Urinary bladder (tissue), 4 donors: ENCODE measurements around the gene RTL5. TPM values are rescaled to one million over a fixed set of nuclear protein-coding genes. Genes with fewer than 3 reads are reported as not detected.

ENCODE experiments used
- DNase-seq: peaks from one replicate; pipeline ENCODE4 v3.0.0-alpha.2; 2015; ENCODE audit errors: extremely low spot score
- H3K27ac ChIP-seq: one replicate; pipeline ENCODE4 v1.5.1; 2013; ENCODE audit warnings: low read depth, mild to moderate bottlenecking, moderate library complexity
- H3K36me3 ChIP-seq: one replicate; pipeline ENCODE4 v1.6.1; 2013; ENCODE audit warnings: mild to moderate bottlenecking, moderate library complexity; ENCODE audit not compliant: insufficient read depth
- H3K4me1 ChIP-seq: one replicate; pipeline ENCODE4 v1.6.1; 2013; ENCODE audit warnings: mild to moderate bottlenecking, moderate library complexity; ENCODE audit not compliant: insufficient read depth
- H3K4me3 ChIP-seq: one replicate; pipeline ENCODE4 v1.5.1; 2013; ENCODE audit warnings: low read depth, low read length
- WGBS: extraction: QIAGEN DNeasy Blood & Tissue Kit; methylation state at CpG from one replicate; pipeline ENCODE4 v1.1.7; 2013; 5-methylcytosine and 5-hydroxymethylcytosine counted together
- polyA plus RNA-seq: library from polyadenylated mRNA; stranded (reverse); fragments of 200-250 nt; gene quantifications from one replicate; pipeline ENCODE4 v1.2.3, GENCODE V29; 2013
- total RNA-seq: library from RNA; depleted of rRNA; stranded (reverse); fragments of >200 nt; gene quantifications from one replicate; pipeline ENCODE4 v1.2.3, GENCODE V29; 2014
- donor health status: healthy with polysubstance abuse.
- donor health status: healthy.

Gene RTL5
- total and polyA plus RNA-seq, 2 donors = 4.8 to 10.0 TPM

- no peak overlapping the region for H3K27ac ChIP-seq
- no peaks in the 10 kb centered on the region for H3K36me3 ChIP-seq
- DNase-seq = no peak
- H3K4me3 ChIP-seq = no peak overlapping the region
- 36% methylated on average over 6 of the region's 6 CpGs for WGBS
- peaks cover 3% of the 10 kb centered on the region for H3K4me1 ChIP-seq
Observed at GRCh38 chrX:72125331-72126047, 6.2 kb downstream of the RTL5 start.

- H3K4me3 ChIP-seq = no peak overlapping the region
- H3K4me1 ChIP-seq = peaks cover 3% of the 10 kb centered on the region
- H3K36me3 ChIP-seq = no peaks in the 10 kb centered on the region
- no peak for DNase-seq
- 69% methylated on average over 8 of the region's 8 CpGs for WGBS
- H3K27ac ChIP-seq = no peak overlapping the region
Observed at GRCh38 chrX:72124540-72125201, 7.0 kb downstream of the RTL5 start.

GRCh38 chrX:72123471-72124185 is 8.1 kb downstream of the RTL5 start:
- H3K36me3 ChIP-seq = no peaks in the 10 kb centered on the region
- WGBS = 37% methylated on average over 11 of the region's 11 CpGs
- peak overlapping the region; percentile 15 for H3K27ac ChIP-seq
- peak; percentile 63 for DNase-seq
- H3K4me1 ChIP-seq = peaks cover 3% of the 10 kb centered on the region
- H3K4me3 ChIP-seq = no peak overlapping the region

- H3K36me3 ChIP-seq = no peaks in the 10 kb centered on the region
- H3K27ac ChIP-seq = no peak overlapping the region
- H3K4me1 ChIP-seq = peaks cover 3% of the 10 kb centered on the region
- WGBS = 73% methylated on average over 6 of the region's 6 CpGs
- no peak for DNase-seq
- H3K4me3 ChIP-seq = no peak overlapping the region
Observed at GRCh38 chrX:72122621-72123337, 8.9 kb downstream of the RTL5 start.

- Histone ChIP-seq H3K4me3 (no peak overlapping the region), H3K4me1 (peaks cover 3% of the 10 kb centered on the region), H3K36me3 (no peaks in the 10 kb centered on the region), H3K27ac (no peak overlapping the region)
- WGBS = 1% methylated on average over 3 of the region's 3 CpGs
- DNase-seq = no peak
Observed at GRCh38 chrX:72121383-72121782, 10.3 kb downstream of the RTL5 start.

GRCh38 chrX:72120837-72121236 is 10.9 kb downstream of the RTL5 start:
- no peak overlapping the region for H3K4me3 ChIP-seq
- no peaks in the 10 kb centered on the region for H3K36me3 ChIP-seq
- DNase-seq = no peak
- no peak overlapping the region for H3K27ac ChIP-seq
- H3K4me1 ChIP-seq = peaks cover 3% of the 10 kb centered on the region
- 50% methylated on average over 6 of the region's 6 CpGs for WGBS

- no peak overlapping the region for H3K27ac ChIP-seq
- no peak for DNase-seq
- H3K4me3 ChIP-seq = no peak overlapping the region
- WGBS = 98% methylated on average over 2 of the region's 2 CpGs
- H3K4me1 ChIP-seq = no peaks in the 10 kb centered on the region
- H3K36me3 ChIP-seq = no peaks in the 10 kb centered on the region
Observed at GRCh38 chrX:72117636-72118210, 14.0 kb downstream of the RTL5 start.

- Histone ChIP-seq H3K4me1 (no peaks in the 10 kb centered on the region), H3K36me3 (no peaks in the 10 kb centered on the region), H3K27ac (no peak overlapping the region), H3K4me3 (no peak overlapping the region)
- DNase-seq = no peak
- WGBS = 65% methylated on average over 7 of the region's 7 CpGs
Observed at GRCh38 chrX:72115380-72115779, 16.3 kb downstream of the RTL5 start.

GRCh38 chrX:72114807-72115206 is 16.9 kb downstream of the RTL5 start:
- no peak for DNase-seq
- Histone ChIP-seq H3K27ac (peak overlapping the region; percentile 5), H3K36me3 (no peaks in the 10 kb centered on the region), H3K4me3 (no peak overlapping the region), H3K4me1 (no peaks in the 10 kb centered on the region)
- WGBS = 60% methylated on average over 4 of the region's 4 CpGs

- WGBS = 55% methylated on average over 6 of the region's 6 CpGs
- Histone ChIP-seq H3K36me3 (no peaks in the 10 kb centered on the region), H3K4me3 (no peak overlapping the region), H3K27ac (peak overlapping the region; percentile 70), H3K4me1 (no peaks in the 10 kb centered on the region)
- DNase-seq = no peak
Observed at GRCh38 chrX:72114306-72114705, 17.4 kb downstream of the RTL5 start.

- H3K4me1 ChIP-seq = no peaks in the 10 kb centered on the region
- H3K36me3 ChIP-seq = no peaks in the 10 kb centered on the region
- H3K27ac ChIP-seq = no peak overlapping the region
- H3K4me3 ChIP-seq = no peak overlapping the region
- 88% methylated on average over 6 of the region's 6 CpGs for WGBS
- no peak for DNase-seq
Observed at GRCh38 chrX:72113461-72113860, 18.3 kb downstream of the RTL5 start.

GRCh38 chrX:72110876-72111708 is 20.6 kb downstream of the RTL5 start:
- Histone ChIP-seq H3K36me3 (no peaks in the 10 kb centered on the region), H3K27ac (no peak overlapping the region), H3K4me1 (no peaks in the 10 kb centered on the region), H3K4me3 (no peak overlapping the region)
- WGBS = 89% methylated on average over 11 of the region's 11 CpGs
- no peak for DNase-seq
